Choroid plexus epithelial cell (primary cell): ENCODE results near the gene YIPF6.
"Not testable (repeated sequence)": the region's sequence is repeated elsewhere in the genome, so short reads cannot be mapped to it uniquely, and the experiment has no call there.

ENCODE experiments used
- DNase-seq: peaks from one replicate; pipeline ENCODE4 v3.0.0-alpha.2; 2010; ENCODE audit warnings: low read depth
- H3K4me3 ChIP-seq: 2 replicates; pipeline ENCODE4 v1.5.1; 2011; ENCODE audit warnings: low read depth, mild to moderate bottlenecking, control low read depth, low read length, moderate library complexity
- CTCF ChIP-seq: conservative IDR thresholded peaks from 2 replicates; pipeline ENCODE4 v1.5.1; 2011; ENCODE audit warnings: low read depth, mild to moderate bottlenecking, control low read depth, inconsistent platforms, low read length, moderate library complexity

Gene YIPF6

GRCh38 chrX:68488657-68489056 is 10.2 kb upstream of the YIPF6 start:
- no peak overlapping the region for H3K4me3 ChIP-seq
- no peak for TF ChIP-seq CTCF

GRCh38 chrX:68490644-68491043 is 8.2 kb upstream of the YIPF6 start:
- peak; percentile 59 for TF ChIP-seq CTCF
- DNase-seq = peak; percentile 52
- no peak overlapping the region for H3K4me3 ChIP-seq

More at GRCh38 chrX:68488657-68489056, 10.2 kb upstream of the YIPF6 start:
- DNase-seq = no peak

- no peak overlapping the region for H3K4me3 ChIP-seq
- TF ChIP-seq CTCF = no peak
- no peak for DNase-seq
Measured at GRCh38 chrX:68492583-68492982, 6.3 kb upstream of the YIPF6 start.

GRCh38 chrX:68493776-68494175 is 5.1 kb upstream of the YIPF6 start:
- DNase-seq, H3K4me3 ChIP-seq: not testable (repeated sequence)

- H3K4me3 ChIP-seq = peak overlapping the region; percentile 77
- TF ChIP-seq CTCF = peak; percentile 34
- DNase-seq = peak; percentile 41
Measured at GRCh38 chrX:68498044-68498507, 775 bp upstream of the YIPF6 start.

- TF ChIP-seq CTCF = no peak
- no peak for DNase-seq
- peak overlapping the region; percentile 77 for H3K4me3 ChIP-seq
Measured at GRCh38 chrX:68499543-68500504, 973 bp downstream of the YIPF6 start.

GRCh38 chrX:68503836-68504636 is 5.2 kb downstream of the YIPF6 start:
- DNase-seq = peak; percentile 65

More at GRCh38 chrX:68503836-68504636, 5.2 kb downstream of the YIPF6 start:
- H3K4me3 ChIP-seq = no peak overlapping the region
- no peak for TF ChIP-seq CTCF
